HG03520 (cell line): ENCODE results near the gene MED26.
"Not testable (repeated sequence)": the region's sequence is repeated elsewhere in the genome, so short reads cannot be mapped to it uniquely, and the experiment has no call there.

Source experiments
- ATAC-seq: cut with Tn5 transposase; IDR thresholded peaks from one replicate; pipeline ENCODE4 v1.9.1; 2021; ENCODE audit warnings: mild to moderate bottlenecking, moderate library complexity; ENCODE audit not compliant: unreplicated experiment

Gene MED26

GRCh38 chr19:16543734-16544133, 84.3 kb downstream of the MED26 start:
- not testable (repeated sequence) for ATAC-seq

DNA sequence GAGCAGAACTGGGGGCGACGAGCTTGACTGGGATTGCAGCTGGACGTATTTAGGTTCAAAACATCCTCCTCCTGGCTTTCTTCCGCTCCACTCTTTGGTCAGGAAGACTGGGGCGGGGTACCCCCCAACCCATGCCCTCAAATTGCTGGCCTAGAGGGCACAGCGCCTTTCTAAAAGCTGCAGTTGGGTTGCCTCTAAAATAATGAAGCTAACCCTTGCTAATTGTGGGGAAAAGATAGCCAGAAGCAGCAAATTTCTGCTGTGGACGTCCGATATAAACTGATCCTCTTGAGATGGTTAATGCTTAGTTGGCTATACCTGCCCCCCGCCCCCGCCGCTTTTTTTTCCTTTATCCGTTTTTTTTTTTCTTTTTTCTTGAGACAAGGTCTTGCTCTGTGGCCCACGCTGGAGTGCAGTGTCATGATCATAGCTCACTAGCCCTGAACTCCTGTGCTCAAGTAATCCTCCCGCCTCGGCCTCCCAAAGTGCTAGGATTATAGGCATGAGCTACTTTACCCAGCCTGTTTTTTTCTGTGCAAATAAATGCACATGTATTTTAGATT, 85.0 kb downstream of the MED26 start:
- no peak for ATAC-seq

- peak; percentile 69 for ATAC-seq
Observed at GRCh38 chr19:16542045-16542909, 85.7 kb downstream of the MED26 start, which contains the start of gene CHERP. TSS of gene CHERP (minus strand) at chr19:16542437. CDS start at chr19:16542378, 59 bp downstream.

DNA sequence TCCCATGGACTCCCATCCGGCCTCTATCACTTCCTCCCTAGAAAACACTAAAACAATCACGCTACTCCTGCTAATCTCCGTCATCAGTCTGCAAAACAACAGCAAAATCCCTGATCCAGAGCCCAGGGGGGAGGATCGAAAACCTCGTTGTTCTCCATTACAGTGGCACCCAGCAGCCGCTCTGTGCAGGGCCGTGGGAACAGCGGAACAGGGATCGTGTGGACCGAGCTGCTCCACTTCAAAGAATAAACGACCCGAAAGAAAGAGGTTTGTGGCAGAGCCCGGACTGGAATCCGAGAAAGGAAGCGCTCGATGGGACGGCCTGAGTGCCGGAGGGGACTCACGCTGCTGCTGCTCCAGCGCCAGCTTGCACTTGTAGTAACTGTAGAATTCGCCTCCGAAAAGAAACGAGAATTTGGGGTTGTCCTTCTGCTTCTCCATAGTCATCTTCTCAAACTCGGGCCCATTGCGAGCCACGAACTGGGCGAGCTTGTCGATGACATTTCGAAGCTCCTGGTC, 86.4 kb downstream of the MED26 start:
- ATAC-seq = no peak

DNA sequence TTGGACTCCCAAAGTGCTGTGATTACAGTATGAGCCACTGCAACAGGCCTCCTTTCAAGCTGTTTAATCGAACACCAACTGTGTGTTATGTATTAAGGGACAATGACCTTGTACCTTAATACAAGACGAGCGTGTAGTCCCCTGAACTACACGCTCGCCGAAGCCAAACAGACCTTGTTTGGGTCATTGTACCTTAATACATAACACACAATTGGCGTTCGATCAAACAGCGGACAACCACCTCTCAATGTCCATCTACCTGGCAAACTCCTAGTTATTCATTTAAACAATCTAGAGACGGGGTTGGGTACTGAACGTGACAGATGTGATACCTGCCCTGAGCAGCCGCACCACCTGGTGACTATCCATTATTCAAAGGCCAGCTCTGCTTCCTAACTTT, 87.1 kb downstream of the MED26 start:
- ATAC-seq = no peak

GRCh38 chr19:16537111-16537510, 90.9 kb downstream of the MED26 start:
- no peak for ATAC-seq

- no peak for ATAC-seq
Observed at GRCh38 chr19:16536130-16536529, 91.9 kb downstream of the MED26 start.

DNA sequence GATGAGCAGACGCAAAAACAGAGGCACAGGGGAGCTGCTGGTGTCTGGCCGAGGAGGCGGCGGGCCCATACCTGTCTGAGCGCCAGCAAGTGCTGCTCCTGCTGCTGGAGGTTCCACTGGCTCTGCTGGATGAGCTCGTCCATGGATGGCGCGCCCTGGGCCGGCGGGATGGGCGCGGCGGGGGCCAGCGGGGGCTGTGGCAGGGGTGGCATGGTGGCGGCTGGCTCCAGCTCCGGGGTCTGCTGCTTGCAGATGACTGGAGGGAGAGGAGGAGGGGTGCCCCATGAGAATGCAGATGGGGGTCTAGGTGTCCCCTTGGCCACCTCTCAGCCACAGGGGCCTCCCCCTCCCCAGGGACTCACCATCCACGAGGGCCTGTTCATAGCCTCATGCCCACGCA, 92.6 kb downstream of the MED26 start:
- ATAC-seq = no peak

DNA sequence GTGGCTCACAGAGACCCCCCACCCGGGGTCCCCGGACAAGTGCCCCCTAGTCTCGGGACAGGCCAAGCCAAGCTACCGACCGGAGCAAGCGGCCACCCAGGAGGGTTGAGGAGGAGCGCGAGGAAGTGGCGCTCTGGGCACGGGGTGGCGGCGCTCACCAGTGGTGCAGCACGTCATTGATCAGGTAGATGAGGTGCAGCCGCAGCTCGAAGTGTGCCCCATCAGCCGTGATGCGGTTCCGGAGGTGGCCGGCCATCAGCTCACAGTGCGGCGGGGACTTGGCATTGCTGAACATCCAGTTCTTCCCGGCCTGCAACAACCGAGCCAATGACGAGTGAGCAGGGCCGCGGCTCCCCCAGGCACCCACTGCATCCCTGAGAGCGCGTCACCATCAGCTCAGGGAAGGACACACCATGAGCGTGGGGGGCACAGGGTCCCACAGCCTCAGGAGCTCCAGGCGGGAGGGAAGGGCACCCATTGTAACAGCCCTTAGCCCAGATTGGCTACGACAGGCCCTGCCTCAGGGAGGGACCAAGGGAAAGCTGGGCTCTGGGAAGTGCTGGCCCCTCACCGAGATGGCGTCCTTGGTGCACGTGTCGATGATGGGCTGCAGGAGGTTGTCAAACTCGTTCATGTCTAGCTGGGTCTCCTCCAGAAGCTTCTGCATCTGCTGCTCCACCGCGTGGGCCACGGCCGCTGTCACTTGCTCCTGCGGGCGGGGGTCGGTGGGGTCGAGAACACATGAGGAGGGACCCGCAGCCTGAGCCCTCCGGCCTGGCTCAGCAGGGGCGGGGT, 95.4 kb downstream of the MED26 start:
- no peak for ATAC-seq

DNA sequence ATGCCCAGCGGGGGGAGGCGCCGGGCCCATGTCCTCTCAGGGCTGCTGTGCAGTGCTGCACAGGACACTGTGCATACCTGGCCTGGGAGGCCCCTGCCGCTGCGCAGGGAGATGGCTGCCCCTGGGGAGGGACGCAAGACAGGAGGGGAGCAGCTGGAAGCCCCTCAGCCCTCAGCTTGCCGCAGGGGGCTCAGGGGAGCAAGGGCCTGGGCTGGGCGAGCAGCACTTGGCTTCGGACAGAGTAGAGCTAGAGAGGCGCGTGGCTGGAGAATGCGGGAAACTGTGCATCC, 96.7 kb downstream of the MED26 start:
- no peak for ATAC-seq

DNA sequence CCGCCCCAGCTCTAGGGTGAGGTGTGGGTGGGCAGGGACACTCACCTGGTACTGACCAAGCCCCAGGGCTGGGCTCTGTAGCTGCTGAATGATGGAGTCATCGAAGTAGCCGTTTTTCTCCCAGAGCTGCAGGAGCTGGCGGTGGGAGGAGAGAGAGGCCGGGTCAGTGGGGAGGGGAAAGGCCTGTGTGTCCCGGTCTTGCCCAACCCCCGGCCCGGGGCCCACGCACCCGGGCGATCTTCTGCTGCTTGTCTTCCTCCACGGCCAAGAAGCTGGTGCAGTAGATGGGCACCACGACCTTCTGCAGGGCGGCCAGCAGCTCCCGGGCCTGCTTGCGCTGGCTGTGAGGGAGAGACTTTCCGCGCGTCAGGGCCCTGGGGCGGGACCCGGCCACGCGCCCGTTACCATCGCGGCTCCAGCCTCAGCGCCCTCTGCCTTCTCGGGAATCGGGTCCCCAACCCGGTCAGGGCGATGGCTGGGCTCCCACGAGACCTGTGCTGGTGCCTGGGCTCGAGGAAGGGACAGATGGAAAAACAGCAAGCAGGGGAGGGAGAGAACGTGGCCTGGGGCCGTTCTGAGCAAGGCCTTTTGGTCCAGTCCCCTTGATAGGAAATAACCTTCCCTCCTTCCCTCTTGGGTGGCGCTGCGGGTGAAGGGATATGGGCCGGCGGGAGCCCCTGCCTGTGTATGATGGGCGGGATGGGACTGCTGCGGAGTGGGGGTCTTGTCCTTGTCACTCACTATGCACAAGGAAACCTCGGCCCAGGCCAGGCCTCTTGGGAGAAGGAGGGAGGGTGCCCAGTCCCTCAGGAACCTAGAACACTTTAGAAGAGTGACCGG, 97.2 kb downstream of the MED26 start:
- ATAC-seq = no peak

DNA sequence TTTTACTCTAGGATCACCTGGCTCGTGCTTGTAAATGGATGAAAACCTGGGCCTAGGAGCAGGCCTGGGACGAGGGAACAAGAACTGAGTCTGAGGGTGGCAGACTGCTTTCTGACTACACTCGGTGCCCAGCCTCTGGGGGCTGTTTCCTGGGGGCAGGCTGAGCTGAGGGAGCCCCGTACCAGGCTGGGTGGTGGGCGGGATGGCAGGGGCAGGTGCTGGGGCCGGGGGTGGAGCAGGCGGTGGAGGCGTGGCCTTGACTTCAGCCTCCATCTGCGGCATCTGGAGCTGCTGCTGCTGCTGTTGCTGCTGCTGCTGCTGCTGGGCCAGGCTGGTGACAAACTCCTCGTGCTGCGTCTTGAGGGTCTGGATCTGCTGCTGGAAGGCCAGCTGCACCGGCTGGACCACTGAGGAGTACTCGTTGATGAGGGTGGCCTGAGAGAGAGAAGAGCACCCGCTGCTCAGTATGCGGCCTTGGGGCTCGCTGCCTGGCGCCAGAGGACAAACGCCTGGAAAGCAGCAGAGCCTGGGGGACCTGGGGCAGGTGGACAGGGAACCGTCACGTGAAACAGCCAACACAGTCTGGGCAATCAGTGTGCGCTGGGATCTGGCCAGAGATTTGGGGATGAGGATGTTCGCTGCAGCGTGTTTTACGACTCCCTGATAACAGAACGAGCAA, 98.4 kb downstream of the MED26 start:
- ATAC-seq = no peak

DNA sequence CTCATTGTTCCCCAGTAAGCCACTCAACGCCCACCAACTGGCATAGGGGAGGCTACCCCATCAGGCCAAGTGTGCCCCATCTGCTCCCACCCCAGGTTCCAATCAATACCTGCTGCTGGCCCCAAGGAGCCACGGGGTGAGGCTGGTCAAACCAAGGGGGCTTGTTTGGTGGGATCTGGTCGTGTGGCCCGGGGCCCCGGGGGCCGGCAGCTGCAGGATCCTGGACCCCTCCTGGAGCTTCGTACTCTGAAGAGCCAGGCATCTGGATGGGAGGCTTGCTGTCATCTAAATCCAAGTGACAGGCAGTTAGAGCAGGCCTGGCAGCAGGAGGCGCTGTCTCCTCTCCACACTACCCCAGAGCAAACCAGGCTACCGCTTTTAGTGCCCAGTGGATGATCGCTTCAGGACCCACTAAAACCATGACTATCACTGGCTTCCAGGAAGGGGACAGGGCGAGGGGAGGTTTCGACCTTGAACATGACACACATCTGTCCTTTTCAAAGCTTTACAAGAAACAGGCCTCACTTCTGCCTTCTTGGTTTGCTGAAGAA, 100.0 kb downstream of the MED26 start:
- ATAC-seq = no peak

- no peak for ATAC-seq
Observed at GRCh38 chr19:16527334-16527935, 100.6 kb downstream of the MED26 start.

DNA sequence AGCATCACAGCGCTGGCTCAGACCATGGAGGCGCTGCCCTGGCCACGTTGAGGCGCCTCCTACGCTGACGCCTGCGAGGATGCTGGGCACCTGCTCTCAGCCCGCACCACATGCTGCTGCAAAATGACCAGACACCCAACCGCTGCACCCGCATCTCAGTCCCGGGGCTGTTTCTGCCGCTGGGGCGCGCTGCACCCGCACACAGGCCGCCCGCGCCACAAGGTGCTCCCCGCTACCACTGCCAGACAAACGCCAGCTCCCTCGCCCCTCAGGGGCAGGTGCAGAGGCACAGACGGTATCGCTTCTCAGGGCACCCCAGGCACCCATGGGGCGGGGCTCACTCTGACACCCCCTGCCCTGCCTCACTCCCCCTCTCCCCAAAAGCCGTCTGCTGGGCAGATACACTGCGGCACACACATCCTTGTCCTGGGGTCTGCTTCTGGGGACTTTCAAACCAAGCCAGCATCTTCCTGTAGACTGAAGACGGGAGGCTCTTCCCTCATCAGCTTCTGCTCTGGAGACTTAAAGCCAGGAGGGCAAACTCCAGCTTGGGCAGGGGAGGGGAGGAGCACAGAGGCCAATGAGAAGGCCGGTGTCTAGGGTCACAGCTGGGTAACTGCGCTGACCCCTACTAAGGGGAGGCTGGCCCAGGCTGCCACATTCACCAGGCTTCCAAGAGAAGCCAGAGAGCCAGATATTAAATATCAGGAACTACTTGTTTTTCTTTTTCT, 102.1 kb downstream of the MED26 start:
- no peak for ATAC-seq

DNA sequence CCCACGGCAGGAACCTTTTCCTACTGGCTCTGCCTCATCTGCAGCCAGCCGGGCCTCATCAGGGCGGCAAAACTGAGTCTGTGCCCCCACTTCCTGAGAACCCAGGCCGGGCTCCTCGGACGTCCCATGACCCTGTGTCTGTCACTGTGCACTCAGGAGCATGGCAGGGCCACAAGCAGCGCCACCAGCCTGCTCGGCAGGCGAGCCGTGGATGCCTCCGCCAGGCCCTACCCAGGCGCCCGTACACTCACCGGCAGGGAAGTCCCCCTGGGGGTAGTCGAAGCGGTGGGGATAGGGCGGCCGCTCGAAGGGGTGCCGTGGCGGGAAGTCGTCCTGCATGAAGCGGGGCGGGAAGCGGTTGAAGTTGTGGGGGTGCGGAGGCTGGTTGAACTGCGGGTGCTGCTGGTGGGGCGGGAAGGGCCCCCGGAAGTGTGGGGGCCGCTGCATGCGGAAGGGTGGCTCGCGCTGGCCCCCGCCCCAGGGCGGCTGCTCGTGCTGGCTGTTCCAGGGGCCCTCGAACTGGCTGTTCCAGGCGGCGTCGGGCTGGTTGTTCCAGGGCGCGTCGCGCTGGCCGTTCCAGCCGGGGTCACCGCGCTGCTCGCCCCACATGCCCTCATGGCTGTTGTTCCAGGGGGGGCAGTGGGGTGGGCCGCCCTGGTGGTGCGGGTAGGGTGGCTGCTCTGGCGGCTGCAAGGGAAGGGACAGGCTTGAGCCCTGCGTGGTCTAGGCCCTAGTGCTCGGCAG, 102.8 kb downstream of the MED26 start:
- no peak for ATAC-seq
